H54 (cell line): Measurements from ENCODE around the gene ALKBH3.

Experiments used
- DNase-seq: peaks from one replicate; pipeline ENCODE4 v3.0.0; 2011; ENCODE audit warnings: low spot score, mixed read lengths; ENCODE audit not compliant: insufficient read length
- FAIRE-seq: peaks from 3 replicates; lab custom pipeline; 2011; peaks lifted over from hg19 to GRCh38; lab: Jason Lieb, UNC
- POLR2A ChIP-seq: IDR thresholded peaks from 2 replicates; pipeline ENCODE4 v1.6.1; 2011; ENCODE audit warnings: low read depth, mild to moderate bottlenecking, low read length

The ALKBH3 gene

DNA sequence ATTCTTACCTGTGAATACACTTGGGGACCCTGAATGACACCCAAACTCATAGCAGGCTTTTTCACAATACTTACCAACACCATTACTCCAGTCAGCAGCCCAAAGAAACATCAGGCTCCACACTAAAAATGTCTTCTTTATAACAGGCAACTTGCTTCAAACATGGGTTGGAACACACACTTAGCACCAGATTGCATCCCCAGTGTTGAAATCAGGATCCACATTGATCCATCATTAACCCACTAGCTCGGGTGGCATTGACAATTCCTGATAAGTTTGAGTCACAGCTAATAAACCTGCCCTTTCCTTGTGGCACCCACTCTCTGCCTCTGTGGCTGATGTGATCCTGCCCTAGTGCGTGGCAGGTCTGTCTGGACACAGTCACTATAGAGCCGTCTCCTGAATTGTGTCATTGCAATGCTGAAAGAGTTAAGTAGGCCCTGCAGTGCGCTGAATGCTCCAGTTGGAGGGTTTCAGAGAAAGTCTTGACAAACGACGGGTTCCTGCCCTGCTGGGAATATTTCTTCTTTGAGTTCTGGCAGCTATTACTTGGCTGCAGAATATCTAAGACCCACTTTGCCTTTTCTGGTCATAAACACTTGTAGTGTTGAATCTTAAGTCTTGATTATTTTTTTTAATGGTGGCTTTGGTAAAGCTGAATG is 42.2 kb downstream of the ALKBH3 start:
- no peak for TF ChIP-seq POLR2A
- no peak for FAIRE-seq

GRCh38 chr11:43923406-43924111 is 42.9 kb downstream of the ALKBH3 start:
- FAIRE-seq (no peak), DNase-seq (no peak)
- no peak for TF ChIP-seq POLR2A

More for the DNA sequence above, 42.2 kb downstream of the ALKBH3 start:
- no peak for DNase-seq

DNA sequence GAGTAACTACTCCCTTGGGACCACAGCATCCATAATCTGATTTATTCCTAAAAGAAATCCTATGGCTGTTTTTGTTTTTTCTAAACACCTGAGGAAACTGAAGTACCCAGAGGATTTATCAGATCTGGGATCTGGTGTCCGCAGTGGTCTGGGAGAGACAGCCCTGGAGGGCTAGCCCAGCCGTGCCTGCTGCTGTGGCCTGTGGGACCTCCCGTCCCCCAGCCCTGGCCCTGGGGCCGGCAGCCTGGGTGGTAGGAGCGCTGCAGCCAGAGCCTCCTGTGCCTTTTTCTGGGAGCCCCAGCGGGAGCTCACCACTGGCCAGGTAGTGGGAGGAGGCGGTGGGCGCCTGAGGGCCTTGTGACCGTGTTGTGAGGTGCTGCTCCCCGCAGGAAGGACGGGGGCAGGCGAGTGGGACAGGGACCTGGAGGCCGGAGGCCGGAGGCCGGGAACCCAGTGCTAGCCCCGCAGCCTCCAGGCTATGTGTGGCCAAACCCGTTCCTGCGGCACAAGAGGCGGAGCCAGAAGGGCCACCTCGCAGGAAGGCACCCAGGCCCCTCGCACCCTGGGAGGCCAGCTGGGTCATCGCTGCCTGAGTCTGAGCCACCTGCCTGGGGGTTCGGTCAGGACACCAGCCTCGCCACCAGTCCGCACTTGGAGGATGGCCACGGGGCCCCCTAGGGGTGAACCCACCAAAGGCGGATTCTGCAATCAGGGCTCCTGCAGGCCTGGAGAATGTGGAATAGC is 43.7 kb downstream of the ALKBH3 start:
- no peak for TF ChIP-seq POLR2A

DNA sequence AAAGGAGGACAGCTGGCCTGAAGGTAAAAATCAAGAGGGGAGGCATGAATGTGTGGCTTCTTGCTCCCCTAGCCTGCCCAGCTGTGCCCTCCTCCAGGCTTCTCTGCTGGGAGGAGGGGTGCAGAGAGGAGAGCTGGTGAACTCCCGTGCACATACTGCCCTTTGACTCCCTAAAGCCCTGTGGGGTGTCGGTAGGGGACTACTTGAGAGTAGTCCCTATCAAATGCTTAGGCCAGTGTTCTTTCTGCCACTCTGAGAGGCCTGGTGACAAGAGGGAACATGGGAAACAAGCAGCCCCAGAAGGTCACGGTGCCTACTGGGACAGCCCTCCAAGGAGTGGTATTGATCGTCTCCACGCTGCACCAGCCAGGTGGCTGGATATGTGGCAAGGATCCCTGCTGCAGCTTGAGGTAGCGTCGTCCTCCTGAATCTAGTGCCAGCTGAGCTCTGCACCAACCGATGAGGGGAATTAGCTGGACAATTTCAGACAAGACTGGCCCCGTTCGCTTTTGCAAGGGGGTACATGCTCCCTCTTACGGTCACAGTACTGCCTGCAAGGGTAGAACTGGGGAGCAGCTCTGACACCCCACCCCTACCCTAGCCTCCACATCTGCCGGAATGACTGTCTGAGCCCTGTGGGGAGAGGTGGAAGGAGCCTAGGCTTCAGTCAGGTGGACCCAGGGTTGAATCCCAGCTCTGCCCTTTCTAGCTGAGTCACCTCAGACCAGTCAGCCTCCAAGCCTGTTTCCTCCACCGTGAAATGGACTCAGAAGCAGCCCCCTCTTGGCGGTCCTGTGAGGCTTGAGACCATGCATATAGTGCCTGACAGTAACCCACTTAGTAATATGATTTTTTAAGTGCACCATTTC is 44.7 kb downstream of the ALKBH3 start:
- TF ChIP-seq POLR2A, result no peak
- FAIRE-seq (no peak), DNase-seq (no peak)

More for the DNA sequence above, 43.7 kb downstream of the ALKBH3 start:
- DNase-seq, result no peak
- FAIRE-seq, result no peak

DNA sequence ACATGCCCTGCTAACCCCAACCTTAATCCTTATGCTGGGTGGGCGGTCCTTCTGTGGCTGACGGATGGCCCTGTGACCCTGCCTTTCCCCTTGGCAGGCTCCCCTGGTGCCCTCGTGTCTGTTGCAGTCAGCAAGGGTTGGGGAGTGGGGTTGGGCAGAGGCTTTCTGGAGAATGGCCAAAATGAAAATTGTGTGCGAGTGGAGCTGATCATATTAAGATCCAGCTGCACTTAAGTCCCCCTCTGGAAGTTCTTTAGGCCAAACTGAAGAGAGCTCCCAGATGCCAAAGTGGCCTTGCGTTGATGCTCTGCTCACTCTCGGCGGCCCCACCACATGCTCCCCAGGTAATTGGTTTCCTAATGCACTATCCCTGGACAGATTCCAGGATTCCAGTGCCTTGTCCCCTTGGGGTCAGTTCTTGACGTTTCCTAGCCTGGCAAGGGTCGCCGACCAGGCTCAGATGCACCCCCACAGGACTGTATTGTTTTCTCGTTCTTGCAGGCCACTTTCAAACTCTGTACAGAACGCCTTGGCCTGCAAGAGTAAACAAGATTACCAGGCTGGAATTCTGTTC is 45.4 kb downstream of the ALKBH3 start:
- no peak for FAIRE-seq
- no peak for TF ChIP-seq POLR2A
- DNase-seq, result no peak

DNA sequence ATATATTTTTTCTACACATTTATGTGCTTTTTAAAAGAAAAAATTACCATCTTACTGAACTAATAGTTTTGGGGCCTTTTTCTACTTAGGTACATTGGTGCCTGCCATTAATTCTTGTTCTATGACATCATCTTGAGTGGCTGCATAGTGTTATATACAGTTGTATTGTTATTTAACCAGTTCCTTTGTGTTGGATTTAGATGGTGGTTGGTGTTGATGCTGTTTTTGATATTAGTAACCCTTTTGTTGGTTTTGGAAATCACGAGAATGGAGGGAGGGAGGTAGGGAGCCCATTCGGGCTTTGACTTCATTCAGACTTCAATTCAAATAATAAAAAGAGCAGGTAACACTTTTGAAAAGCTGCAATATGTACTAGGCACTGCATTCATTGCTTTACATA is 46.4 kb downstream of the ALKBH3 start:
- DNase-seq, result no peak
- FAIRE-seq, result no peak
- no peak for TF ChIP-seq POLR2A

GRCh38 chr11:43927925-43928707 is 47.5 kb downstream of the ALKBH3 start:
- no peak for TF ChIP-seq POLR2A
- FAIRE-seq (no peak), DNase-seq (no peak)

DNA sequence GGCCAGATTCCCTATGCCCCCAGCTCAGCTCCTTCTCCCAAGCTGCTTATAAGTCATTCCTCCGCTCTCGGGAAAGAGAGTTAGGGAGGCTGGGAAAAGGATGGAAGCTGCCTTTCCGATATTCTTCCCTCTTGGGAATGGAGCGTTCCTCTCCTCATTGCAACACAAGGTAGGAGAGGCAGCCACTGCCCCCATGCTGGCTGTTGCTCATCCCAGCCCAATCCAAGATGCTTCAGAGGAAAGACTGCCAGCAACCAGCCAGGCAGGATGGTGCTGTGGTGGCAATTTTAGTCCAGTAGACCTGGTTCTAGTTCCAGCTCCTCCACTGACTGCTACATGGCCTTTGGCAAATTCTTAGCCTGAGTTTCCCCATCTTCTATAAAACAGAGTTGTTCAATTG is 48.1 kb downstream of the ALKBH3 start:
- DNase-seq (no peak), FAIRE-seq (no peak)
- TF ChIP-seq POLR2A, result no peak

- DNase-seq (no peak), FAIRE-seq (no peak)
- TF ChIP-seq POLR2A, result no peak
Measured at GRCh38 chr11:43930868-43931716, 50.5 kb downstream of the ALKBH3 start.

GRCh38 chr11:43931717-43932039 is 51.0 kb downstream of the ALKBH3 start:
- TF ChIP-seq POLR2A, result no peak
- FAIRE-seq, result no peak
- no peak for DNase-seq

DNA sequence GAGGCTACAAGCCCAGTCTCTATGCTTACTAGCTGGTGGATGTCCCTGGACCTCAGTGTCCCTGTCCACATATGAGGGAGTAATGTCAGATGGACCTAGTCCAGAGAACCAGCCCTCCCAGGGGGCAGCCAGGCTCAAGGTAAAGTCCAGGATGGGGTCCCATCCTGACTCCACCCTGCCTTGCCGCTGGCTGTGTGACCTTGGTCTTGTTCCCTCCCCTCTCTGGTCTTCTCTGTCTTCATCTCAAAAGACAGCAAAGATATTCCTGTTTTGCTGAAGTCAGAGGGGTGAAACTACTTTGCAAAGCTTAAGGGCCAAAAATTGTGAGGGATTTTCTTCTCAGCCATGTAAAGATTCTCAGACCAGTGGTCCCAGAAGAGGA is 52.6 kb downstream of the ALKBH3 start:
- no peak for DNase-seq
- TF ChIP-seq POLR2A, result no peak
- no peak for FAIRE-seq
